ENCODE results near the gene RAB36. TPM values are rescaled to one million over a fixed set of nuclear protein-coding genes. Genes with fewer than 3 reads are reported as not detected.

RAB36 gene
- total RNA-seq, 1 experiment from 2014 or later, result 1.1 TPM

DNA sequence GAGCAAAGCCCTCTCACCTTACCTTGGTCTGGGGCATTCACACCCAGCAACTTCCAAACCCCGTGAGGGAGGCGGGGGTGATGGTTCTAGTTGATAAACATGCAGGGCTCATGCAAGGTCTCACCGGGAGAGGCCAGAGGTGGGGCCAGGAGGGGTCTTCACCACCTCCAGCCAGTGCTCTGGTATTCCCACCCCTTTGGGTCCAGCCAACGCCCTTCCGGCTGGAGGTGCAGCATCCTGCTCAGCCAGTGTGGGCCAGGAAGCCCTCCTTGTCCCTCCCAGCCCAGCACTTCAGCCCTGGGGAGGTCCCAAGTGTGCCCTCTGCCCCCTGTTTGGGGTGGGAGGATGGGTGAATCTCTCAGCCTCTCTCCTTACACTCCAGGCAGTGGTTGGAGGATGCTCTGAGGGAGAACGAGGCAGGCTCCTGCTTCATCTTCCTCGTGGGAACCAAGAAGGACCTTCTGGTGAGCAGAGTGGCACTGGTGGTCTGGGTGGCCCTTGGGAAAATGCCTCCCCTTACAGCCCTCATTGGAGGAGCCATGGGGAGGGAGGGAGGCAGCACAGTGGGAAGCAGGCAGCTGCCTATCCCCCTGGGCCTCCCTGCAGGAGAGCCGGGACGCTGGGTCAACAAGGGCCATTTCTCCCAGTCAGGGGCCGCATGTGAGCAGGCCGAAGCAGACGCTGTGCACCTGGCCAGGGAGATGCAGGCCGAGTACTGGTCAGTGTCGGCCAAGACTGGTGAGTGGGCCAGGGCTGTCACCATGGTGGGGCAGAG lies 13.4 kb downstream of the RAB36 start:
- no peaks in the 10 kb centered on the region for H3K79me2 ChIP-seq (ENCODE audit: low read length)
- no peaks in the 10 kb centered on the region for H3K9me3 ChIP-seq (ENCODE audit: low read length)
- H4K20me1 ChIP-seq (ENCODE audit: low read length), result no peaks in the 10 kb centered on the region
- no peak for ATAC-seq
- H3K9me2 ChIP-seq (replicated peaks; ENCODE audit: low read length), result no peaks in the 10 kb centered on the region
- BruUV-seq (replicated peaks), result no TSS peak
- H2AFZ ChIP-seq (ENCODE audit: low read length), result no peak overlapping the region
- no peak overlapping the region for H3K4me2 ChIP-seq (ENCODE audit: low read length)
- DNase-seq, result no peak
- no peaks in the 10 kb centered on the region for H3K27me3 ChIP-seq (ENCODE audit: low read length)
- no peaks in the 10 kb centered on the region for H3K4me1 ChIP-seq (ENCODE audit: insufficient read depth, low read length)
- CTCF ChIA-PET, result no interaction called here
- H3F3A ChIP-seq (ENCODE audit: low read length, unreplicated experiment), result no peaks in the 10 kb centered on the region
- no peaks in the 10 kb centered on the region for H3K36me3 ChIP-seq (ENCODE audit: low read depth, low read length)
- POLR2A ChIA-PET (ENCODE audit: unreplicated experiment), result no interaction called here
- intact Hi-C loops (cut with micrococcal nuclease), result no loop called here
- no peak overlapping the region for H3K27ac ChIP-seq (ENCODE audit: low read length)
- TF ChIP-seq EZH2phosphoT487 (IDR thresholded peaks at IDR 0.05; ENCODE audit: borderline replicate concordance, low read length), result no peak
- TF ChIP-seq, protein P1, sequence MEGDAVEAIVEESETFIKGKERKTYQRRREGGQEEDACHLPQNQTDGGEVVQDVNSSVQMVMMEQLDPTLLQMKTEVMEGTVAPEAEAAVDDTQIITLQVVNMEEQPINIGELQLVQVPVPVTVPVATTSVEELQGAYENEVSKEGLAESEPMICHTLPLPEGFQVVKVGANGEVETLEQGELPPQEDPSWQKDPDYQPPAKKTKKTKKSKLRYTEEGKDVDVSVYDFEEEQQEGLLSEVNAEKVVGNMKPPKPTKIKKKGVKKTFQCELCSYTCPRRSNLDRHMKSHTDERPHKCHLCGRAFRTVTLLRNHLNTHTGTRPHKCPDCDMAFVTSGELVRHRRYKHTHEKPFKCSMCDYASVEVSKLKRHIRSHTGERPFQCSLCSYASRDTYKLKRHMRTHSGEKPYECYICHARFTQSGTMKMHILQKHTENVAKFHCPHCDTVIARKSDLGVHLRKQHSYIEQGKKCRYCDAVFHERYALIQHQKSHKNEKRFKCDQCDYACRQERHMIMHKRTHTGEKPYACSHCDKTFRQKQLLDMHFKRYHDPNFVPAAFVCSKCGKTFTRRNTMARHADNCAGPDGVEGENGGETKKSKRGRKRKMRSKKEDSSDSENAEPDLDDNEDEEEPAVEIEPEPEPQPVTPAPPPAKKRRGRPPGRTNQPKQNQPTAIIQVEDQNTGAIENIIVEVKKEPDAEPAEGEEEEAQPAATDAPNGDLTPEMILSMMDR (conservative IDR thresholded peaks at IDR 0.05; ENCODE audit: low read depth, low read length), result no peak
- TF ChIP-seq EZH2 (IDR thresholded peaks at IDR 0.05; ENCODE audit: low read length, unreplicated experiment), result no peak
- no peak overlapping the region for H3K4me3 ChIP-seq (ENCODE audit: low read length)
- H3K9ac ChIP-seq (ENCODE audit: low read length), result no peak overlapping the region

DNA sequence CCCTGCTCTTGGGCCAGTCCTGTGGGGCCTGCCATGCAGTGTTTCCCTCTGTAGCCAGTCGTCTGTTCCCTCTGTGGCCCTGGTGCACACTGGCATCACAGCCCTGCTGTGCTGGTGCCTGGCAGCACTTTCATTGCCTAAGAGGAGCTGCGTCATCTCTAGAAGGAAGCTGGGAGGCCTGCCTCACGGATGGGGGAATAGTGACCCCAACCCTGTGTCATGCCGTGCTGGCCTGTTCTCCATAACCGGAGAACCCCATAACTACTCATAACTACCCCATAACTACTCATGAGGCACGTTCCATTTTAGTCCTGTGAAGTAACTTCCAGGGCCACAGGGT lies 14.0 kb downstream of the RAB36 start:
- H2AFZ ChIP-seq (ENCODE audit: low read length), result no peak overlapping the region
- no peaks in the 10 kb centered on the region for H3K27me3 ChIP-seq (ENCODE audit: low read length)
- intact Hi-C loops (cut with micrococcal nuclease), result no loop called here
- no peak overlapping the region for H3K4me3 ChIP-seq (ENCODE audit: low read length)
- ChIA-PET CTCF (no interaction called here), POLR2A (ENCODE audit: unreplicated experiment) (no interaction called here)
- H3K79me2 ChIP-seq (ENCODE audit: low read length), result no peaks in the 10 kb centered on the region
- no peaks in the 10 kb centered on the region for H3K36me3 ChIP-seq (ENCODE audit: low read depth, low read length)
- no peaks in the 10 kb centered on the region for H3F3A ChIP-seq (ENCODE audit: low read length, unreplicated experiment)
- no peak for ATAC-seq
- no TSS peak for BruUV-seq (replicated peaks)
- no peak for TF ChIP-seq EZH2phosphoT487 (IDR thresholded peaks at IDR 0.05; ENCODE audit: borderline replicate concordance, low read length)
- TF ChIP-seq, protein P1 (conservative IDR thresholded peaks at IDR 0.05; ENCODE audit: low read depth, low read length), result no peak
- TF ChIP-seq EZH2 (IDR thresholded peaks at IDR 0.05; ENCODE audit: low read length, unreplicated experiment), result no peak
- no peaks in the 10 kb centered on the region for H4K20me1 ChIP-seq (ENCODE audit: low read length)
- no peak overlapping the region for H3K9ac ChIP-seq (ENCODE audit: low read length)
- no peak overlapping the region for H3K4me2 ChIP-seq (ENCODE audit: low read length)
- H3K9me3 ChIP-seq (ENCODE audit: low read length), result no peaks in the 10 kb centered on the region
- H3K27ac ChIP-seq (ENCODE audit: low read length), result no peak overlapping the region
- H3K9me2 ChIP-seq (replicated peaks; ENCODE audit: low read length), result no peaks in the 10 kb centered on the region
- no peaks in the 10 kb centered on the region for H3K4me1 ChIP-seq (ENCODE audit: insufficient read depth, low read length)
- no peak for DNase-seq

DNA sequence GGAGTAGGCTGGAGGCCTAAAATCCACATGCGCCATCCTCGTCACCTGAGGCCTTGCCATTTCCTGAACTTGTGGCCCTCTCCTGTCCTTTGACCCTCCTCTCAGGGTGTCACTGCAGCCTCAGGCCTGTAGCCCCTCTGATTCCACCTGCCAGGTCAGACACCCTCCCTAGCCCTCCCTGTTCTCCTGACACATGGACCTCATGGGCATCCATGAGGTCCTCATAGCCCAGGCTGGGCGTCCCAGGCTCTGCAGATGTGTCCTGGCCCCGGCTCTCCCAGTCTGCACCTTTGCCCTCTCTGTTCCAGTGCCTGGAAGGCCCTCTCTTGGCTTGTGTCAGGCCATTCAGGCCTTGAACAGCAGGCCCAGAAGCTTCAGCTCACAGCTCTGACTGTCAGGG lies 15.8 kb downstream of the RAB36 start:
- Histone ChIP-seq H3K9me3 (ENCODE audit: low read length) (no peaks in the 10 kb centered on the region), H4K20me1 (ENCODE audit: low read length) (no peaks in the 10 kb centered on the region), H3K9me2 (replicated peaks; ENCODE audit: low read length) (no peaks in the 10 kb centered on the region), H3K9ac (ENCODE audit: low read length) (no peak overlapping the region), H3K4me1 (ENCODE audit: insufficient read depth, low read length) (no peaks in the 10 kb centered on the region), H3K4me2 (ENCODE audit: low read length) (no peak overlapping the region), H3K27ac (ENCODE audit: low read length) (no peak overlapping the region), H3K4me3 (ENCODE audit: low read length) (no peak overlapping the region), H3K79me2 (ENCODE audit: low read length) (no peaks in the 10 kb centered on the region), H3F3A (ENCODE audit: low read length, unreplicated experiment) (no peaks in the 10 kb centered on the region), H2AFZ (ENCODE audit: low read length) (no peak overlapping the region), H3K27me3 (ENCODE audit: low read length) (no peaks in the 10 kb centered on the region), H3K36me3 (ENCODE audit: low read depth, low read length) (no peaks in the 10 kb centered on the region)
- DNase-seq (no peak), ATAC-seq (no peak)
- POLR2A ChIA-PET (ENCODE audit: unreplicated experiment), result no interaction called here
- intact Hi-C loops (cut with micrococcal nuclease), result no loop called here
- no TSS peak for BruUV-seq (replicated peaks)
- TF ChIP-seq EZH2 (IDR thresholded peaks at IDR 0.05; ENCODE audit: low read length, unreplicated experiment) (no peak), EZH2phosphoT487 (IDR thresholded peaks at IDR 0.05; ENCODE audit: borderline replicate concordance, low read length) (no peak)
- TF ChIP-seq, protein P1 (conservative IDR thresholded peaks at IDR 0.05; ENCODE audit: low read depth, low read length), result no peak
- CTCF ChIA-PET, result no interaction called here

Data from PC-3 (cell line).